Ishikawa (cell line): ENCODE measurements around the gene SPRR3.

ENCODE experiments used
- CEBPB ChIP-seq: IDR thresholded peaks from 2 replicates; pipeline ENCODE4 v1.6.1; 2012
- CREB1 ChIP-seq: IDR thresholded peaks from 2 replicates; pipeline ENCODE4 v1.6.1; 2012; ENCODE audit warnings: low read depth
- EGR1 ChIP-seq: IDR thresholded peaks from 2 replicates; pipeline ENCODE4 v1.6.1; 2012
- EP300 ChIP-seq: IDR thresholded peaks from 2 replicates; pipeline ENCODE4 v1.6.1; 2012; ENCODE audit warnings: borderline replicate concordance
- FOXM1 ChIP-seq: IDR thresholded peaks from 2 replicates; pipeline ENCODE4 v1.6.1; 2012; ENCODE audit warnings: low read depth, borderline replicate concordance
- NFIC ChIP-seq: IDR thresholded peaks from 2 replicates; pipeline ENCODE4 v1.6.1; 2012
- RAD21 ChIP-seq: IDR thresholded peaks from 2 replicates; pipeline ENCODE4 v1.6.1; 2012; ENCODE audit warnings: low read depth
- TAF1 ChIP-seq: IDR thresholded peaks from 2 replicates; pipeline ENCODE4 v1.6.1; 2012; ENCODE audit warnings: low read depth, mild to moderate bottlenecking
- TCF12 ChIP-seq: IDR thresholded peaks from 2 replicates; pipeline ENCODE4 v1.6.1; 2012; ENCODE audit warnings: low read depth
- TEAD4 ChIP-seq: IDR thresholded peaks from 2 replicates; pipeline ENCODE4 v1.6.1; 2012
- YY1 ChIP-seq: IDR thresholded peaks from 2 replicates; pipeline ENCODE4 v1.6.1; 2012; ENCODE audit warnings: low read depth
- ZBTB7A ChIP-seq: IDR thresholded peaks from 2 replicates; pipeline ENCODE4 v1.6.1; 2012; ENCODE audit warnings: low read depth
- TF ChIP-seq, protein P1 (sequence below): IDR thresholded peaks from 2 replicates; pipeline ENCODE4 v1.6.1; 2012; ENCODE audit warnings: low read depth, mild to moderate bottlenecking
- TF ChIP-seq, protein P2 (sequence below): IDR thresholded peaks from 2 replicates; pipeline ENCODE4 v1.6.1; 2012
- TF ChIP-seq, protein P3 (sequence below): IDR thresholded peaks from 2 replicates; pipeline ENCODE4 v1.6.1; 2012

SPRR3 gene

DNA sequence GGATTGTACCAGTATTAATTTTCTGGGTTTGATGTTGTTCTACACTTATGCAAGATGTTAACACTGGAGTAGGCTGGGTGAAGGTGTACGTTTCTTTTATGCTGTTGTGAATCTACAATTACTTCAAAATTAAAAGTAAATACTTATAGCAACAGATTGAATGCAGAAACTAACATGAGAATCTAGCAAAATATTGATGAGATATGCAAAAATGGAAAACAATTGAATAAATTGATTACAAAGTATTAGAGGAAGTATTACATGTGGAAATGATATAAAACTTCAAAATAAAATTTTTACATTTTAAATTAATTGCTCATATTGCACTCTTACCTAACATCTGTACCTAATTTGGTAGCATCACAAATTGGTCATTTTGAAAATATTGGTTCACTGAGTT lies 5.7 kb upstream of the SPRR3 start:
- TF ChIP-seq EP300 (no peak), TAF1 (no peak), FOXM1 (no peak), CEBPB (no peak), YY1 (no peak), NFIC (no peak), TCF12 (no peak), CREB1 (no peak), EGR1 (no peak), TEAD4 (no peak), RAD21 (no peak), ZBTB7A (no peak)
- TF ChIP-seq, protein P1, sequence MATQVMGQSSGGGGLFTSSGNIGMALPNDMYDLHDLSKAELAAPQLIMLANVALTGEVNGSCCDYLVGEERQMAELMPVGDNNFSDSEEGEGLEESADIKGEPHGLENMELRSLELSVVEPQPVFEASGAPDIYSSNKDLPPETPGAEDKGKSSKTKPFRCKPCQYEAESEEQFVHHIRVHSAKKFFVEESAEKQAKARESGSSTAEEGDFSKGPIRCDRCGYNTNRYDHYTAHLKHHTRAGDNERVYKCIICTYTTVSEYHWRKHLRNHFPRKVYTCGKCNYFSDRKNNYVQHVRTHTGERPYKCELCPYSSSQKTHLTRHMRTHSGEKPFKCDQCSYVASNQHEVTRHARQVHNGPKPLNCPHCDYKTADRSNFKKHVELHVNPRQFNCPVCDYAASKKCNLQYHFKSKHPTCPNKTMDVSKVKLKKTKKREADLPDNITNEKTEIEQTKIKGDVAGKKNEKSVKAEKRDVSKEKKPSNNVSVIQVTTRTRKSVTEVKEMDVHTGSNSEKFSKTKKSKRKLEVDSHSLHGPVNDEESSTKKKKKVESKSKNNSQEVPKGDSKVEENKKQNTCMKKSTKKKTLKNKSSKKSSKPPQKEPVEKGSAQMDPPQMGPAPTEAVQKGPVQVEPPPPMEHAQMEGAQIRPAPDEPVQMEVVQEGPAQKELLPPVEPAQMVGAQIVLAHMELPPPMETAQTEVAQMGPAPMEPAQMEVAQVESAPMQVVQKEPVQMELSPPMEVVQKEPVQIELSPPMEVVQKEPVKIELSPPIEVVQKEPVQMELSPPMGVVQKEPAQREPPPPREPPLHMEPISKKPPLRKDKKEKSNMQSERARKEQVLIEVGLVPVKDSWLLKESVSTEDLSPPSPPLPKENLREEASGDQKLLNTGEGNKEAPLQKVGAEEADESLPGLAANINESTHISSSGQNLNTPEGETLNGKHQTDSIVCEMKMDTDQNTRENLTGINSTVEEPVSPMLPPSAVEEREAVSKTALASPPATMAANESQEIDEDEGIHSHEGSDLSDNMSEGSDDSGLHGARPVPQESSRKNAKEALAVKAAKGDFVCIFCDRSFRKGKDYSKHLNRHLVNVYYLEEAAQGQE: no peak
- TF ChIP-seq, protein P2, sequence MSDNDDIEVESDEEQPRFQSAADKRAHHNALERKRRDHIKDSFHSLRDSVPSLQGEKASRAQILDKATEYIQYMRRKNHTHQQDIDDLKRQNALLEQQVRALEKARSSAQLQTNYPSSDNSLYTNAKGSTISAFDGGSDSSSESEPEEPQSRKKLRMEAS: no peak
- TF ChIP-seq, protein P3, sequence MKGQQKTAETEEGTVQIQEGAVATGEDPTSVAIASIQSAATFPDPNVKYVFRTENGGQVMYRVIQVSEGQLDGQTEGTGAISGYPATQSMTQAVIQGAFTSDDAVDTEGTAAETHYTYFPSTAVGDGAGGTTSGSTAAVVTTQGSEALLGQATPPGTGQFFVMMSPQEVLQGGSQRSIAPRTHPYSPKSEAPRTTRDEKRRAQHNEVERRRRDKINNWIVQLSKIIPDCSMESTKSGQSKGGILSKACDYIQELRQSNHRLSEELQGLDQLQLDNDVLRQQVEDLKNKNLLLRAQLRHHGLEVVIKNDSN: no peak

DNA sequence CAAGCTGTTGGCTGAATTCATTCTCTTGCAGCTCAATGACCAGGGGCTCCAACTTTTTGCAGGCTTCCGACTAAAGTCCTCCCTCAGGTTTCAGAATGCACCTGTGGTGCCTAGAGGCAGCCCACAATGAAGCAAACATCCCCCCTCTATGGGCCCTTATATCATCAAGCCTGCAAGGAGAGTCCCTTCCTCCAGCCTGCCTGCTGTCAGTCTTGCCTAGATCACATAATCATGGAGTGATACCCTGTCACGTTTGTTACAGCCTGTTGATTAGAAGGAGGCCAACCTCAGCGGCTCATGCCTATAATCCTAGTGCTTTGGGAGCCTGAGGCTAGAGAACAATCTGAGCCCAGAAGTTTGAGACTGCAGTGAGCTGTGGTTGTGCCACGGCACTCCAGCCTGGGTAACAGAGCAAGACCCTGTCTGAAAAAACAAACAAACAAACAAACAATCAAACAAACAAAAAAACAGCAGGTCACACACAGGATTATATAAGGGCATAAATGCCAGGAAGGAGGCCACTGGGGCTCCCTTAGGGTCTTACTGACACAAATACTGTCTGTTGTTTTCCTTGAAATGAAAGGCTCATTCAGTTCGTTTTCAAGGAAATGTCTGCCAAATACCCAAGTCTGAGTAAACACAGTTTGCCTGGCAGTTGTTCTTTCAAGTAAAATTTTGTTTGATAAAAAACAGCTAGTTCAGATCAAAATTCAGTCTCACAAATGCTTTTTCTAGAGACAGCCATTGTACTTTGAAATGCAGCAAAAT lies 4.7 kb upstream of the SPRR3 start:
- TF ChIP-seq, protein P2: no peak
- no peak for TF ChIP-seq RAD21
- no peak for TF ChIP-seq CEBPB
- TF ChIP-seq ZBTB7A: no peak
- TF ChIP-seq YY1: no peak
- TF ChIP-seq, protein P3: no peak
- TF ChIP-seq TAF1: no peak
- no peak for TF ChIP-seq TCF12
- no peak for TF ChIP-seq CREB1
- TF ChIP-seq EGR1: no peak
- TF ChIP-seq, protein P1: no peak
- TF ChIP-seq EP300: no peak
- TF ChIP-seq FOXM1: no peak

DNA sequence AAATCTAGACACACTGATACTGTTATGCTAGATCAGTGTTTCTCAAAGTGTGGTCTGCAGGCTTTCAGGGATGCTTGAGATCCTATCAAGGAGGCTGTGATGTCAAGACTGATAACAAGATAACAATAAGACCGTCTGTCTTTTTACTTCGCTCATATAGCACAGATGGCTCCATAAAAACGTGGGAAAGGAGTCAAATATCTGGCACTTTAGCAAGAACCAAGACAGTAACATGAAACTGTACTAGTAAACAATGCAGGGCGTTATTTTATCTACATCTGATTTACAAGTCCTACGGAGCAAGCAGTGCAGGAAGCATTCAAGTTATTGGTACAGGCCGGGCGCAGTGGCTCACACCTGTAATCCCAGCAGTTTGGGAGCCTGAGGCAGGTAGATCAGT lies 3.6 kb upstream of the SPRR3 start:
- no peak for TF ChIP-seq RAD21
- TF ChIP-seq, protein P2: no peak
- no peak for TF ChIP-seq EP300
- no peak for TF ChIP-seq YY1
- no peak for TF ChIP-seq TAF1
- no peak for TF ChIP-seq CREB1
- no peak for TF ChIP-seq CEBPB
- no peak for TF ChIP-seq FOXM1
- TF ChIP-seq, protein P1: no peak
- TF ChIP-seq, protein P3: no peak
- TF ChIP-seq TEAD4: no peak
- TF ChIP-seq ZBTB7A: no peak
- TF ChIP-seq EGR1: no peak
- no peak for TF ChIP-seq TCF12
- TF ChIP-seq NFIC: no peak
